ENCODE measurements around the gene CAPZA2. TPM values are rescaled to one million over a fixed set of nuclear protein-coding genes. Genes with fewer than 3 reads are reported as not detected.
A peak's percentile ranks its signal among the peaks of the same experiment; 100 is the strongest.
"Not testable (repeated sequence)": the region's sequence is repeated elsewhere in the genome, so short reads cannot be mapped to it uniquely, and the experiment has no call there.

The CAPZA2 gene
- total RNA-seq, 2 experiments from 2014 or later, result 131 to 135 TPM

- Mint-ChIP-seq H3K27me3 (no peaks in the 10 kb centered on the region), H3K4me1 (peaks cover 3% of the 10 kb centered on the region), H3K4me3 (no peak overlapping the region), H3K27ac (no peak overlapping the region), H3K9me3 (no peaks in the 10 kb centered on the region), H3K36me3 (peaks cover 41% of the 10 kb centered on the region)
- POLR2A ChIA-PET, result no interaction called here
- DNase-seq (no peak), ATAC-seq (ENCODE audit: low read depth) (no peak)
These were observed 49.4 kb downstream of the CAPZA2 start for GRCh38 chr7:116911801-116912200.

GRCh38 chr7:116912269-116912909 is 50.0 kb downstream of the CAPZA2 start:
- no peak overlapping the region for H3K4me3 Mint-ChIP-seq
- H3K9me3 Mint-ChIP-seq, result no peaks in the 10 kb centered on the region
- H3K27ac Mint-ChIP-seq, result no peak overlapping the region
- peaks cover 43% of the 10 kb centered on the region for H3K36me3 Mint-ChIP-seq
- POLR2A ChIA-PET, result no interaction called here
- no peak for ATAC-seq (ENCODE audit: low read depth)
- H3K4me1 Mint-ChIP-seq, result peaks cover 3% of the 10 kb centered on the region
- no peak for DNase-seq
- H3K27me3 Mint-ChIP-seq, result no peaks in the 10 kb centered on the region

GRCh38 chr7:116918704-116919103 is 56.3 kb downstream of the CAPZA2 start:
- POLR2A ChIA-PET, result interaction anchor here (1.0 kb wide), 1 partner anchor 36 kb away, joined by 3 read pairs; no protein-coding TSS in a partner anchor
- no peaks in the 10 kb centered on the region for H3K9me3 Mint-ChIP-seq
- ATAC-seq (ENCODE audit: low read depth), result no peak

GRCh38 chr7:116920359-116920758 is 58.0 kb downstream of the CAPZA2 start:
- no peak overlapping the region for H3K27ac Mint-ChIP-seq
- H3K27me3 Mint-ChIP-seq, result no peaks in the 10 kb centered on the region
- no peak overlapping the region for H3K4me3 Mint-ChIP-seq
- POLR2A ChIA-PET, result no interaction called here
- DNase-seq (no peak), ATAC-seq (ENCODE audit: low read depth) (no peak)
- peaks cover 8% of the 10 kb centered on the region for H3K4me1 Mint-ChIP-seq
- H3K36me3 Mint-ChIP-seq, result peaks cover 20% of the 10 kb centered on the region
- no peaks in the 10 kb centered on the region for H3K9me3 Mint-ChIP-seq

More at GRCh38 chr7:116918704-116919103, 56.3 kb downstream of the CAPZA2 start:
- H3K4me1 Mint-ChIP-seq, result peaks cover 8% of the 10 kb centered on the region
- no peak overlapping the region for H3K4me3 Mint-ChIP-seq
- no peak for DNase-seq
- H3K36me3 Mint-ChIP-seq, result peaks cover 26% of the 10 kb centered on the region
- H3K27ac Mint-ChIP-seq, result no peak overlapping the region
- no peaks in the 10 kb centered on the region for H3K27me3 Mint-ChIP-seq

- no peak for ATAC-seq (ENCODE audit: low read depth)
- POLR2A ChIA-PET, result no interaction called here
These were observed 60.2 kb downstream of the CAPZA2 start for GRCh38 chr7:116922545-116922944.

GRCh38 chr7:116924741-116925140 is 62.4 kb downstream of the CAPZA2 start:
- Mint-ChIP-seq H3K4me3 (no peak overlapping the region), H3K27me3 (peaks cover 5% of the 10 kb centered on the region), H3K9me3 (no peaks in the 10 kb centered on the region), H3K36me3 (peaks cover 7% of the 10 kb centered on the region), H3K4me1 (peaks cover 7% of the 10 kb centered on the region), H3K27ac (no peak overlapping the region)
- POLR2A ChIA-PET, result no interaction called here
- ATAC-seq (ENCODE audit: low read depth), result no peak
- no peak for DNase-seq

More at GRCh38 chr7:116922545-116922944, 60.2 kb downstream of the CAPZA2 start:
- Mint-ChIP-seq H3K36me3 (peaks cover 14% of the 10 kb centered on the region), H3K4me1 (peaks cover 8% of the 10 kb centered on the region), H3K27me3 (no peaks in the 10 kb centered on the region), H3K4me3 (no peak overlapping the region), H3K9me3 (no peaks in the 10 kb centered on the region), H3K27ac (no peak overlapping the region)
- no peak for DNase-seq

- peaks cover 9% of the 10 kb centered on the region for H3K27me3 Mint-ChIP-seq
- POLR2A ChIA-PET, result no interaction called here
- H3K27ac Mint-ChIP-seq, result no peak overlapping the region
- DNase-seq (no peak), ATAC-seq (ENCODE audit: low read depth) (no peak)
- H3K36me3 Mint-ChIP-seq, result no peaks in the 10 kb centered on the region
- peaks cover 6% of the 10 kb centered on the region for H3K4me1 Mint-ChIP-seq
- H3K4me3 Mint-ChIP-seq, result no peak overlapping the region
- no peaks in the 10 kb centered on the region for H3K9me3 Mint-ChIP-seq
These were observed 66.6 kb downstream of the CAPZA2 start for GRCh38 chr7:116929021-116929420.

GRCh38 chr7:116929914-116930913 is 67.8 kb downstream of the CAPZA2 start:
- H3K9me3 Mint-ChIP-seq, result no peaks in the 10 kb centered on the region
- ATAC-seq (ENCODE audit: low read depth), result peak; percentile 86
- POLR2A ChIA-PET, result no interaction called here

GRCh38 chr7:116932566-116932965 is 70.2 kb downstream of the CAPZA2 start:
- peaks cover 28% of the 10 kb centered on the region for H3K27me3 Mint-ChIP-seq
- H3K9me3 Mint-ChIP-seq, result no peaks in the 10 kb centered on the region
- H3K4me3 Mint-ChIP-seq, result no peak overlapping the region
- no peak overlapping the region for H3K27ac Mint-ChIP-seq
- H3K36me3 Mint-ChIP-seq, result no peaks in the 10 kb centered on the region
- POLR2A ChIA-PET, result no interaction called here
- DNase-seq (no peak), ATAC-seq (ENCODE audit: low read depth) (no peak)
- H3K4me1 Mint-ChIP-seq, result peaks cover 6% of the 10 kb centered on the region

More at GRCh38 chr7:116929914-116930913, 67.8 kb downstream of the CAPZA2 start:
- Mint-ChIP-seq H3K4me1 (peaks cover 6% of the 10 kb centered on the region), H3K27ac (no peak overlapping the region), H3K4me3 (peak overlapping the region; percentile 11), H3K36me3 (no peaks in the 10 kb centered on the region), H3K27me3 (peaks cover 13% of the 10 kb centered on the region)
- peak; percentile 74 for DNase-seq

GRCh38 chr7:116933465-116933864 is 71.1 kb downstream of the CAPZA2 start:
- Mint-ChIP-seq H3K9me3 (no peaks in the 10 kb centered on the region), H3K4me3 (no peak overlapping the region), H3K27ac (no peak overlapping the region), H3K4me1 (peaks cover 6% of the 10 kb centered on the region), H3K27me3 (peaks cover 26% of the 10 kb centered on the region), H3K36me3 (no peaks in the 10 kb centered on the region)
- ATAC-seq (ENCODE audit: low read depth) (no peak), DNase-seq (no peak)
- POLR2A ChIA-PET, result no interaction called here

GRCh38 chr7:116934580-116934979 is 72.2 kb downstream of the CAPZA2 start:
- DNase-seq, result no peak
- POLR2A ChIA-PET, result no interaction called here
- Mint-ChIP-seq H3K9me3 (no peaks in the 10 kb centered on the region), H3K4me3 (no peak overlapping the region), H3K27ac (no peak overlapping the region), H3K36me3 (no peaks in the 10 kb centered on the region), H3K27me3 (peaks cover 26% of the 10 kb centered on the region), H3K4me1 (peaks cover 6% of the 10 kb centered on the region)
- no peak for ATAC-seq (ENCODE audit: low read depth)

GRCh38 chr7:116936844-116937243 is 74.5 kb downstream of the CAPZA2 start:
- peaks cover 25% of the 10 kb centered on the region for H3K27me3 Mint-ChIP-seq
- H3K9me3 Mint-ChIP-seq; H3K4me1 Mint-ChIP-seq; H3K36me3 Mint-ChIP-seq; DNase-seq; H3K4me3 Mint-ChIP-seq; POLR2A ChIA-PET; ATAC-seq (ENCODE audit: low read depth); H3K27ac Mint-ChIP-seq: not testable (repeated sequence)

- DNase-seq (no peak), ATAC-seq (ENCODE audit: low read depth) (no peak)
- Mint-ChIP-seq H3K36me3 (no peaks in the 10 kb centered on the region), H3K27me3 (peaks cover 28% of the 10 kb centered on the region), H3K4me1 (no peaks in the 10 kb centered on the region), H3K4me3 (no peak overlapping the region), H3K9me3 (no peaks in the 10 kb centered on the region), H3K27ac (no peak overlapping the region)
- POLR2A ChIA-PET, result no interaction called here
These were observed 76.3 kb downstream of the CAPZA2 start for GRCh38 chr7:116938678-116939077.

Measured in activated naive CD8-positive, alpha-beta T cell treated with anti-CD3 and anti-CD28 coated beads, Interleukin-2, amount 10 ng/mL, durations not matched to agents 7 days and 5 days (primary cell).